Ascending aorta (tissue), 1 donor: ENCODE measurements around the gene ARHGEF25. TPM values are rescaled to one million over a fixed set of nuclear protein-coding genes. Genes with fewer than 3 reads are reported as not detected.

Experiments used
- total RNA-seq: library from RNA; depleted of rRNA; stranded (reverse); fragments of >200 nt; gene quantifications from one replicate; pipeline ENCODE4 v1.1.0, GENCODE V29; 2016

The ARHGEF25 gene
- total RNA-seq, 1 donor from 2014 or later = 47.8 TPM

Other genes with a start within 250 kb of the ARHGEF25 start
- gene R3HDM2, start 180.4 kb upstream of the ARHGEF25 start, total RNA-seq = 49.5 TPM
- not detected for gene INHBC, start 176.7 kb upstream of the ARHGEF25 start, total RNA-seq
- not detected for gene INHBE, start 156.1 kb upstream of the ARHGEF25 start, total RNA-seq
- gene GLI1, start 151.7 kb upstream of the ARHGEF25 start, total RNA-seq = 2.8 TPM
- 21.6 TPM for gene ARHGAP9, start 131.6 kb upstream of the ARHGEF25 start, total RNA-seq
- gene MARS1, start 123.4 kb upstream of the ARHGEF25 start, total RNA-seq = 78.0 TPM
- 0.64 TPM for gene DDIT3, start 90.9 kb upstream of the ARHGEF25 start, total RNA-seq
- 48.5 TPM for gene MBD6, start 88.6 kb upstream of the ARHGEF25 start, total RNA-seq
- 116 TPM for gene DCTN2, start 64.2 kb upstream of the ARHGEF25 start, total RNA-seq
- not detected for gene KIF5A, start 61.4 kb upstream of the ARHGEF25 start, total RNA-seq
- gene PIP4K2C, start 20.2 kb upstream of the ARHGEF25 start, total RNA-seq = 153 TPM
- gene DTX3, start 6.6 kb upstream of the ARHGEF25 start, total RNA-seq = 33.5 TPM
- gene B4GALNT1, start 21.8 kb downstream of the ARHGEF25 start, total RNA-seq = 16.6 TPM
- gene OS9, start 82.7 kb downstream of the ARHGEF25 start, total RNA-seq = 233 TPM
- 11.5 TPM for gene AGAP2, start 127.3 kb downstream of the ARHGEF25 start, total RNA-seq
- gene TSPAN31, start 133.6 kb downstream of the ARHGEF25 start, total RNA-seq = 42.3 TPM
- gene CDK4, start 140.9 kb downstream of the ARHGEF25 start, total RNA-seq = 82.6 TPM
- gene MARCHF9, start 143.7 kb downstream of the ARHGEF25 start, total RNA-seq = 8.4 TPM
- gene CYP27B1, start 155.6 kb downstream of the ARHGEF25 start, total RNA-seq = not detected
- 29.8 TPM for gene METTL1, start 160.7 kb downstream of the ARHGEF25 start, total RNA-seq
- 2.1 TPM for gene EEF1AKMT3, start 161.2 kb downstream of the ARHGEF25 start, total RNA-seq
- gene TSFM, start 171.4 kb downstream of the ARHGEF25 start, total RNA-seq = 46.8 TPM
- gene AVIL, start 207.3 kb downstream of the ARHGEF25 start, total RNA-seq = 6.4 TPM
- 129 TPM for gene CTDSP2, start 235.3 kb downstream of the ARHGEF25 start, total RNA-seq